Osteoblast (primary cell): Measurements from ENCODE around the gene DENND1C. TPM values are rescaled to one million over a fixed set of nuclear protein-coding genes. Genes with fewer than 3 reads are reported as not detected.

Source experiments
- DNase-seq: peaks from one replicate; pipeline ENCODE4 v3.0.0; 2011; ENCODE audit warnings: low spot score, mixed read lengths; ENCODE audit not compliant: insufficient read length; ENCODE audit errors: missing footprints
- H2AFZ ChIP-seq: 2 replicates; pipeline ENCODE4 v1.6.0; 2011; ENCODE audit warnings: mild to moderate bottlenecking, low read length
- H3K27ac ChIP-seq: 2 replicates; pipeline ENCODE4 v1.5.1; 2011; ENCODE audit warnings: mild to moderate bottlenecking, low read depth, low read length, moderate library complexity
- H3K27me3 ChIP-seq: 2 replicates; pipeline ENCODE4 v1.6.0; 2012; ENCODE audit warnings: mild to moderate bottlenecking, control low read depth, inconsistent platforms, low read length, moderate library complexity; ENCODE audit not compliant: insufficient read depth
- H3K36me3 ChIP-seq: 2 replicates; pipeline ENCODE4 v1.5.1; 2011; ENCODE audit warnings: mild to moderate bottlenecking, low read length, control low read depth, moderate library complexity; ENCODE audit not compliant: insufficient read depth
- H3K4me1 ChIP-seq: 2 replicates; pipeline ENCODE4 v1.5.1; 2011; ENCODE audit warnings: mild to moderate bottlenecking, low read length, control low read depth, moderate library complexity; ENCODE audit not compliant: insufficient read depth
- H3K4me2 ChIP-seq: 2 replicates; pipeline ENCODE4 v1.6.0; 2011; ENCODE audit warnings: mild to moderate bottlenecking, low read length; ENCODE audit not compliant: insufficient read depth
- H3K4me3 ChIP-seq: fragments of 200-600 bp; sonication (generic); 3 replicates; pipeline ENCODE4 v1.5.1; 2012; ENCODE audit warnings: mild to moderate bottlenecking, low read length, inconsistent platforms; ENCODE audit not compliant: insufficient read depth
- H3K79me2 ChIP-seq: 2 replicates; pipeline ENCODE4 v1.6.0; 2012; ENCODE audit warnings: mild to moderate bottlenecking, low read length, control low read depth, inconsistent platforms; ENCODE audit not compliant: insufficient read depth
- H3K9me3 ChIP-seq: 2 replicates; pipeline ENCODE4 v1.5.1; 2011; ENCODE audit warnings: low read depth, low read length, control low read depth
- H4K20me1 ChIP-seq: 2 replicates; pipeline ENCODE4 v1.6.0; 2012; ENCODE audit warnings: mild to moderate bottlenecking, low read length, control low read depth; ENCODE audit not compliant: insufficient read depth
- CTCF ChIP-seq: IDR thresholded peaks from 2 replicates; pipeline ENCODE4 v1.5.1; 2011; ENCODE audit warnings: mild to moderate bottlenecking, low read depth, low read length, moderate library complexity; ENCODE audit errors: extremely low read depth
- total RNA-seq: library from RNA; depleted of rRNA; stranded (reverse); fragments of >200 nt; gene quantifications from 2 replicates; pipeline ENCODE4 v1.2.3, GENCODE V29; 2012

The DENND1C gene
- total RNA-seq, 1 donor: not detected

GRCh38 chr19:6516659-6517291 is 35.2 kb upstream of the DENND1C start:
- Histone ChIP-seq H3K4me2 (peak overlapping the region; percentile 93), H3K27ac (peak overlapping the region; percentile 51), H4K20me1 (no peaks in the 10 kb centered on the region), H3K36me3 (no peaks in the 10 kb centered on the region), H3K9me3 (no peaks in the 10 kb centered on the region), H3K4me3 (peak overlapping the region; percentile 84), H3K4me1 (peaks cover 5% of the 10 kb centered on the region), H2AFZ (peak overlapping the region; percentile 97), H3K27me3 (peaks cover 6% of the 10 kb centered on the region), H3K79me2 (no peaks in the 10 kb centered on the region)
- peak; percentile 98 for DNase-seq
- peak; percentile 96 for TF ChIP-seq CTCF

GRCh38 chr19:6516018-6516658 is 34.6 kb upstream of the DENND1C start:
- DNase-seq: peak; percentile 98
- TF ChIP-seq CTCF: no peak
- Histone ChIP-seq H3K4me2 (peak overlapping the region; percentile 93), H3K4me1 (peaks cover 5% of the 10 kb centered on the region), H3K36me3 (no peaks in the 10 kb centered on the region), H3K9me3 (no peaks in the 10 kb centered on the region), H3K4me3 (peak overlapping the region; percentile 84), H4K20me1 (no peaks in the 10 kb centered on the region), H3K27me3 (peaks cover 6% of the 10 kb centered on the region), H3K79me2 (no peaks in the 10 kb centered on the region), H3K27ac (peak overlapping the region; percentile 51), H2AFZ (peak overlapping the region; percentile 97)

GRCh38 chr19:6514926-6515544 is 33.4 kb upstream of the DENND1C start:
- H4K20me1 ChIP-seq: no peaks in the 10 kb centered on the region
- H3K4me1 ChIP-seq: peaks cover 5% of the 10 kb centered on the region
- H2AFZ ChIP-seq: no peak overlapping the region
- DNase-seq: peak; percentile 54
- no peak overlapping the region for H3K4me2 ChIP-seq
- no peaks in the 10 kb centered on the region for H3K79me2 ChIP-seq
- H3K36me3 ChIP-seq: no peaks in the 10 kb centered on the region
- H3K4me3 ChIP-seq: no peak overlapping the region
- peaks cover 6% of the 10 kb centered on the region for H3K27me3 ChIP-seq
- no peak for TF ChIP-seq CTCF
- H3K9me3 ChIP-seq: no peaks in the 10 kb centered on the region
- no peak overlapping the region for H3K27ac ChIP-seq

GRCh38 chr19:6514089-6514488 is 32.5 kb upstream of the DENND1C start:
- Histone ChIP-seq H3K79me2 (no peaks in the 10 kb centered on the region), H3K4me1 (peaks cover under 1% of the 10 kb centered on the region), H2AFZ (no peak overlapping the region), H4K20me1 (no peaks in the 10 kb centered on the region), H3K36me3 (no peaks in the 10 kb centered on the region), H3K27me3 (peaks cover 6% of the 10 kb centered on the region), H3K4me3 (no peak overlapping the region), H3K27ac (no peak overlapping the region), H3K9me3 (no peaks in the 10 kb centered on the region), H3K4me2 (no peak overlapping the region)
- DNase-seq: peak; percentile 4
- TF ChIP-seq CTCF: no peak
